OCI-LY1 (cell line): ENCODE results near the gene CFAP97.
A peak's percentile ranks its signal among the peaks of the same experiment; 100 is the strongest.

Source experiments
- H2AFZ ChIP-seq: fragments of 200-600 bp; sonication (generic), shearing (Covaris generic); 2 replicates; pipeline ENCODE4 v1.6.0; 2014; ENCODE audit warnings: antibody characterized with exemption, mild to moderate bottlenecking, low read length
- H3F3A ChIP-seq: fragments of 200-600 bp; sonication (generic), shearing (Covaris generic); 2 replicates; pipeline ENCODE4 v1.6.0; 2014; ENCODE audit warnings: mild to moderate bottlenecking, antibody characterized with exemption, low read length, moderate library complexity; ENCODE audit not compliant: insufficient read depth
- H3K27ac ChIP-seq: fragments of 200-600 bp; sonication (generic); 2 replicates; pipeline ENCODE4 v1.5.1; 2014; ENCODE audit warnings: low read length, mixed run types, mild to moderate bottlenecking, low read depth; ENCODE audit not compliant: poor library complexity, severe bottlenecking
- H3K27me3 ChIP-seq: fragments of 200-600 bp; sonication (generic); 2 replicates; pipeline ENCODE4 v1.6.0; 2014; ENCODE audit warnings: antibody characterized with exemption, mild to moderate bottlenecking, low read length, moderate library complexity; ENCODE audit not compliant: insufficient read depth
- H3K36me3 ChIP-seq: fragments of 200-600 bp; sonication (generic); 2 replicates; pipeline ENCODE4 v1.6.1; 2014; ENCODE audit warnings: mild to moderate bottlenecking, antibody characterized with exemption, low read length, moderate library complexity, mixed read lengths; ENCODE audit not compliant: insufficient read depth
- H3K4me1 ChIP-seq: fragments of 200-600 bp; sonication (generic); 2 replicates; pipeline ENCODE4 v1.5.1; 2014; ENCODE audit warnings: mild to moderate bottlenecking, low read length, moderate library complexity; ENCODE audit not compliant: insufficient read depth, severe bottlenecking
- H3K4me2 ChIP-seq: fragments of 200-600 bp; sonication (generic), shearing (Covaris generic); 2 replicates; pipeline ENCODE4 v1.6.1; 2014; ENCODE audit warnings: low read length
- H3K4me3 ChIP-seq: fragments of 200-600 bp; sonication (generic); 2 replicates; pipeline ENCODE4 v1.5.1; 2014; ENCODE audit warnings: low read length, low read depth, mild to moderate bottlenecking, mixed read lengths; ENCODE audit not compliant: poor library complexity, severe bottlenecking
- H3K79me2 ChIP-seq: fragments of 200-600 bp; shearing (Covaris generic); 2 replicates; pipeline ENCODE4 v1.6.1; 2016; ENCODE audit warnings: mixed run types, low read length, mixed read lengths; ENCODE audit not compliant: insufficient read depth
- H3K9ac ChIP-seq: fragments of 200-600 bp; sonication (generic), shearing (Covaris generic); 2 replicates; pipeline ENCODE4 v1.6.1; 2014; ENCODE audit warnings: mild to moderate bottlenecking, low read length, mixed read lengths
- H3K9me2 ChIP-seq: fragments of 200-600 bp; sonication (generic), shearing (Covaris generic); 2 replicates; pipeline ENCODE4 v1.6.1; 2014; ENCODE audit warnings: low read depth, mild to moderate bottlenecking, low read length, mixed read lengths
- H3K9me3 ChIP-seq: fragments of 200-600 bp; shearing (Covaris generic); 2 replicates; pipeline ENCODE4 v1.6.1; 2014; ENCODE audit warnings: low read length, mixed read lengths
- H4K20me1 ChIP-seq: fragments of 200-600 bp; sonication (generic), shearing (Covaris generic); 2 replicates; pipeline ENCODE4 v1.6.0; 2016; ENCODE audit warnings: mild to moderate bottlenecking, low read length; ENCODE audit not compliant: insufficient read depth
- EZH2 ChIP-seq: fragments of 200-600 bp; sonication (generic), shearing (Covaris generic); IDR thresholded peaks from 2 replicates; pipeline ENCODE4 v1.8.0; 2017; ENCODE audit warnings: borderline replicate concordance, mixed run types, mild to moderate bottlenecking, antibody characterized with exemption, low read length, moderate library complexity, mixed read lengths
- TF ChIP-seq, protein P1 (sequence below): fragments of 200-600 bp; sonication (generic), shearing (Covaris generic); IDR thresholded peaks from 2 replicates; pipeline ENCODE4 v1.5.1; 2017; ENCODE audit warnings: mild to moderate bottlenecking, antibody characterized with exemption, low read length, moderate library complexity, mixed read lengths

Gene CFAP97

DNA sequence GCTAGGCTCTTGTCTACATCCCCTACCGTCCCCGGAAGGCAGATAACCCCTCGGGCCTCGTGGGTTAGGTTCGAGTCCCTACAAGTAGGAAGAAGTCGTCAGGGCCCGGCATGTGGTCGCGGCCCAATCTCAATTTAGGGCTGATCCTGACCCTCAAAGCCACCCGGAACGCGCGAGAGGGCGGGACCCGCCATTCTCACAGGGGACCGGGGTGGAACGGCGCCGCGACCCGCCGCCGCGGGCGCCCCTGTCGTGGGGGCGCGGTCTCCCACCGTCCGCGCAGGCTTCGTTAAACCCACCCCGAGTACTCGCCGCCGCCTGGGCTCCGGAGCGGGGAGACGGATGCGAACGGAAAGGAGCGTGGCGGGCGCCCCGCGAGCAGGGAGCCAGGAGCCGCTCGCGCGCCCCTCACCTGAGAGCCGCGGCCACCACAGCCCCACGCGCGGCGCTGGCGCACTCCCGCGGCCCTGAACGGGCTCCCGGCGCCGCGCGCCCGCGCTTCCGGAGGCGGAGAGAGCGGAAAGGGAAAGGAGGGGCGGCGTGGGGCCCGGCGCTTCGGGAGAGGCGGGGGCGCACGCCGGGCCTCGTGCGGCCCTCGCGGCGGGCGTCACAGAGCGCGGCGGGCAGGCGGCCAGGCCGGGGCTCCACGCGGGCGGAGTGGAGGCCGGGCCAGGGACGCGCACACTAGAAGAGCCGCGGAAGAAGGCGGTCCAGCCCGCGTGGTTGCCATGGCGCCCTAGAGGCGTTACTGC is at the start of gene CFAP97:
Gene CFAP97, minus strand, starts transcription at position 515 of the 752 bp plus-strand sequence. CDS start 12,804 bp downstream, outside the sequence.
- peaks cover 44% of the 10 kb centered on the region for H3K4me1 ChIP-seq
- H3K36me3 ChIP-seq = no peaks in the 10 kb centered on the region
- H3K27ac ChIP-seq = peak within 1 kb of the TSS; percentile 83
- H4K20me1 ChIP-seq = no peaks in the 10 kb centered on the region
- H3K4me2 ChIP-seq = peak within 1 kb of the TSS; percentile 86
- no peaks in the 10 kb centered on the region for H3K27me3 ChIP-seq
- H3K9me2 ChIP-seq = no peaks in the 10 kb centered on the region
- peaks cover 21% of the 10 kb centered on the region for H3K79me2 ChIP-seq
- H3F3A ChIP-seq = no peaks in the 10 kb centered on the region
- peak within 1 kb of the TSS; percentile 74 for H3K4me3 ChIP-seq
- no peak within 1 kb of the TSS for H2AFZ ChIP-seq
- no peak for TF ChIP-seq EZH2
- TF ChIP-seq, protein P1, sequence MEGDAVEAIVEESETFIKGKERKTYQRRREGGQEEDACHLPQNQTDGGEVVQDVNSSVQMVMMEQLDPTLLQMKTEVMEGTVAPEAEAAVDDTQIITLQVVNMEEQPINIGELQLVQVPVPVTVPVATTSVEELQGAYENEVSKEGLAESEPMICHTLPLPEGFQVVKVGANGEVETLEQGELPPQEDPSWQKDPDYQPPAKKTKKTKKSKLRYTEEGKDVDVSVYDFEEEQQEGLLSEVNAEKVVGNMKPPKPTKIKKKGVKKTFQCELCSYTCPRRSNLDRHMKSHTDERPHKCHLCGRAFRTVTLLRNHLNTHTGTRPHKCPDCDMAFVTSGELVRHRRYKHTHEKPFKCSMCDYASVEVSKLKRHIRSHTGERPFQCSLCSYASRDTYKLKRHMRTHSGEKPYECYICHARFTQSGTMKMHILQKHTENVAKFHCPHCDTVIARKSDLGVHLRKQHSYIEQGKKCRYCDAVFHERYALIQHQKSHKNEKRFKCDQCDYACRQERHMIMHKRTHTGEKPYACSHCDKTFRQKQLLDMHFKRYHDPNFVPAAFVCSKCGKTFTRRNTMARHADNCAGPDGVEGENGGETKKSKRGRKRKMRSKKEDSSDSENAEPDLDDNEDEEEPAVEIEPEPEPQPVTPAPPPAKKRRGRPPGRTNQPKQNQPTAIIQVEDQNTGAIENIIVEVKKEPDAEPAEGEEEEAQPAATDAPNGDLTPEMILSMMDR = no peak
- H3K9me3 ChIP-seq = no peaks in the 10 kb centered on the region
- peak within 1 kb of the TSS; percentile 83 for H3K9ac ChIP-seq

DNA sequence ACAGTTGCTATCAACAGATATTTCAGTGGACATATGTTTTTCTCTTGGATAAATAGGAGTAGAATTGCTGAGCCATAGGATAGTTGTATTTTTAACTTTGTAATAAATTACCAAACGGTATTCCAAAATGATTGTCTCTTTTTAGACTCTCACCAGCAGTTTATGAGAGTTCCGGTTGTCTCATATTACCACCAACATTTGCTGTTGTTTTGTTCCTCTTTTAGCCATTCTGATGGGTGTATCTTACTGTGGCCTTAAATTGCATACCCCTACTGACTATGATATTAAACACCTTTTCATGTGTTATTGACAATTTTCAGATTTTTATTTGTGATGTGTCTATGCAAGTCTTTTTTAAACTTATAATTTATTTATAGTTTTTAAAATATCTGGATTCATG is 45.3 kb upstream of the CFAP97 start:
- H3F3A ChIP-seq = no peaks in the 10 kb centered on the region; the same call in 1 of the 2 replicates
- H3K79me2 ChIP-seq = peaks cover 22% of the 10 kb centered on the region
- H4K20me1 ChIP-seq = no peaks in the 10 kb centered on the region
- H3K27ac ChIP-seq = peak overlapping the region; percentile 77
- H3K4me1 ChIP-seq = peaks cover 97% of the 10 kb centered on the region
- TF ChIP-seq, protein P1 = no peak
- no peak for TF ChIP-seq EZH2
- no peak overlapping the region for H2AFZ ChIP-seq
- peaks cover 6% of the 10 kb centered on the region; the same call in 1 of the 2 replicates for H3K36me3 ChIP-seq
- H3K4me3 ChIP-seq = no peak overlapping the region
- H3K9me3 ChIP-seq = no peaks in the 10 kb centered on the region
- no peaks in the 10 kb centered on the region for H3K9me2 ChIP-seq
- H3K27me3 ChIP-seq = no peaks in the 10 kb centered on the region
- peak overlapping the region; percentile 36; the same call in 1 of the 2 replicates for H3K4me2 ChIP-seq
- no peak overlapping the region for H3K9ac ChIP-seq

DNA sequence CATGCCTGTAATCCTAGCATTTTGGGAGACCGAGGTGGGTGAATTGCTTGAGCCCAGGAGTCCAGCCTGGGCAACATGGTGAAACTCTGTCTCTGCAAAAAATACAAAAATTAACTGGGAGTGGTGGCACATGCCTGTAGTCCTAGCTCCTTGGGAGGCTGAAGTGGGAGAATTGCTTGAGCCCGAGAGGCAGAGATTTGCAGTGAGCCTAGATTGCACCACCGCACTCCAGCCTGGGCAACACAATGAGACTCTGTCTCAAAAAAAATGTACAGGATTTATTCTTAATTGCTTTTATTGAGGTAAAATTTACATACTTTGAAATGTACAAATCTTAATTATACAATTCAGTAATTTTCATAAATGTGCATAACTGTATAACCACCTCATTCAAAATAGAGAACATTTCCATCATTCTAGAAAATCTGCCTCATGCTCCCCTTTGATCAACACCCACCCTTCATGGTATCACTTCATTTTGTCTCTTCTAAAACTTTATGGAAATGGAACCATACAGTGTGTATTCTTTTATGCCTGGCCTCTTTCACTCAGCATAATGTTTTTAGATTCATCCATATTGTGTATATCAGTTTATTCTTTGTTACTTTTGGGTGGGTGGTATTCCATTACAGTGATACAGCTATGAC is 44.7 kb upstream of the CFAP97 start:
- Histone ChIP-seq H3K9ac (no peak overlapping the region), H3F3A (no peaks in the 10 kb centered on the region; the same call in 1 of the 2 replicates), H3K4me1 (peaks cover 96% of the 10 kb centered on the region), H3K4me2 (peak overlapping the region; percentile 36; the same call in 1 of the 2 replicates), H3K79me2 (peaks cover 28% of the 10 kb centered on the region), H3K9me2 (no peaks in the 10 kb centered on the region), H4K20me1 (no peaks in the 10 kb centered on the region), H2AFZ (no peak overlapping the region), H3K9me3 (no peaks in the 10 kb centered on the region), H3K4me3 (no peak overlapping the region), H3K27ac (peak overlapping the region; percentile 77), H3K27me3 (no peaks in the 10 kb centered on the region), H3K36me3 (peaks cover 6% of the 10 kb centered on the region; the same call in 1 of the 2 replicates)
- TF ChIP-seq, protein P1 = no peak
- no peak for TF ChIP-seq EZH2
